ENCODE data around the gene UNC5B.

- TF ChIP-seq CTCF (IDR thresholded peaks at IDR 0.05): no peak
- no peak for TF ChIP-seq POLR2A (IDR thresholded peaks at IDR 0.05)
Measured at GRCh38 chr10:71262027-71262426, 49.7 kb downstream of the UNC5B start.
